HG03103 (cell line): ENCODE data around the gene NPR2.

Experiments
- ATAC-seq: cut with Tn5 transposase; IDR thresholded peaks from one replicate; pipeline ENCODE4 v1.9.1; 2021; ENCODE audit warnings: low read depth; ENCODE audit not compliant: unreplicated experiment

Gene NPR2

DNA sequence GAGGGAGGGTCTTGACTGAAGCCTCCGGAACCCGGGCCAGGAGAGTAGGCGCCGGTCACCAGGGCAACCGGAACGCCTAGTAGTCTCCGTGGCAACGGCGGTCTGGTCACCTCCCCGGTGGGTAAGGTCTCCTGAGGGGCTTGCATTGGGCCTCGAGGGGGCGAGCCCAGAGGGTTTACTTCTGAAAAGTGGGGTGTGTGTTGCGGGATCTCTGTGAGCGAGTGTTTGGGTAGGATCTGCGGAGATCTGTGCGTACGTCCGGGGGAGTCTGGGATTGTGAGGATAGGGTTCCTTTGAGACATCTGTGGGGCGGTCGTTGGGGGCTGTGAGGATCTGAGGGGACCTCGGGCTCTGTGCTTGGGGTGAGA is 37.3 kb downstream of the NPR2 start, which contains the start of gene FAM221B:
TSS of gene FAM221B (minus strand) at position 17 of the 368 bp plus-strand sequence. CDS start 2,571 bp downstream, outside the sequence.
- no peak for ATAC-seq

DNA sequence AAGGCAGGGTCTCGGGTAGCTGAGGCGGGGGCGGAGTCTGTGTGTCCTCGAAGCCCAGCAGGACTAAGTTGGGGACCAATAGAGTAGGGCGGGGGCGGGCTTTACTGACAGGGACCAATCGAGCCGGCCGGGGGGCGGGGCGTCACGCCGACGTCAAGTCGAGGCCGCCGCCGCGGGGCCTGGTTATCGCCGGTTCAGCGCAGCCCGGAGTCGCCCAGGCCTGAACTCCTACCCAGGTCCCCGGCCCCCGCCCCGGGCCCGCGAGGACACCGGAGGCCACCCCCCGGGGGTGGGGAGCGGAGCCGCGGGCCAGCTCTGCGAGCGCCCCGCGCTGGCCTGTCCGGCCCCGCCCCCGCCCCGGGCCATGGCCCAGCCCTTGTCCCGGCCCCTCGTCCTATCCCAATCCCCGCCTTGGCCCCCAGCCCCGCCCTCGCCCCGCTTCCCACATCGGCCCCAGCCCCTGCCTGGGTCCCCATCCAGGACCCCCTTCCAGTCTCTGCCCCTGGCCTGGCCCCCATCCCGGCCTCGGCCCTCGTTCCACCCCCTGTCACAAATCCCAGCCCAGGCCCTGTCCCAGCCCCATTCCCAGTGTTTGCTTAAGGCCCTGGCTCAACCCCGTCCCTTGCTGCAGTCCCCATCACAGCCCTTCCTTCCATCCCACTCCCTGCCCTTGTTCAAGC is 37.8 kb downstream of the NPR2 start, which contains the start of gene TMEM8B:
TSS of gene TMEM8B (plus strand) at position 145 of the 680 bp plus-strand sequence. CDS start at position 365, 220 bp downstream.
- peak; percentile 71 for ATAC-seq

DNA sequence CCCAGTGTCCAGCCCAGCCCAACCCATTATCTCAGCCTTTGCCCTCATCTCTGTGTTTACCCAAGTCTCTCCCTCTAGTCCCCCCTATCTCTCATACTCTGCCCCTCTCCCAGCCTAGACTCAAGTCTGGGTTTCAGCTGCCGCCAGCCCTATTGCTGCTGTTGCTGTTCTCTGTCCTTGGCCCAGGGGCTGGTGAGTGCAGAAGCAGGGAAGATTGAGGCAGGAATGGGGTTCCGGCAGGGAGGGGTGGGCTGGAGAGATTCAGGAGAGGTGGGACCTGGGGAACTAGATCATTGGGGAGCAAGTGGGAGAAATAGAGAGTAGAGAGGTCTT is 38.3 kb downstream of the NPR2 start:
- ATAC-seq = no peak

DNA sequence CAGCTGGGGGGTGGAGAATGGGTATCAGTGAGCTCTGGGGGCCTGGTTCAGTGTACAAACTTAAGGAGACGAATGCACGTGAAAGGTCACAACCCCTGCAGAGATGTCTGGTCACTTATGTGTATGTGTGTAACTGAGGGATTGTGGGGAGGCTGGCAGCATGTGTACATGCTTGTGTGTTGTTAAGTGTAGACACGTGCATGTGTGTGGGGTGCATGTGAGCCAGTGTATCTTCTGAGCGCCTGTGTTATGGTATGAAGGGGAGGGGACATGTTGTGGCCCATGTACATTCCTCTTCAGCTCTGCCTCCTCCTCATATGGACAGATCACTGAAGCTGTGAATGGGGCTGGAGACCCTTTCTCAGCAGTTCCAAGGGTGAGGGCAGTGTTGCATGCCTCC is 39.6 kb downstream of the NPR2 start:
- no peak for ATAC-seq

DNA sequence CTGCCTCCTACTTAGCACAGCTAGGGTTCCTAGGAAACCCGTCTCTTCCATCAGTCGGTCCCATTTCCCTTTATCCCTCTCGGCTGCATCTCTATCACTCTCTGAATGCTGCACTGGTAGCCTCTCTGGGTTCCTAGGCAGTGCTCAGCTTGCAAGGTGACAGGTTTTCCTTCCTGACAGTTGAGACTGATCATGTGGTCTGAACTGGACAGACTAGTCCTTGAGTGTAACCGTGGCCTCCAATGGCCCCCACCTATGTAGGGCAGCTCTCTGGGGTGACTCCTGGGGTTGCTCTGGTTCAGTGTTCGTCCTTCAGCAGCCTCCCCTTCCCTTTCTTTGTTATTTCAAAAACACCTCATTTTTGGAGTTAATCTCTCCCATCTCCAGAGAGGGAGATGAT is 41.4 kb downstream of the NPR2 start:
- no peak for ATAC-seq

DNA sequence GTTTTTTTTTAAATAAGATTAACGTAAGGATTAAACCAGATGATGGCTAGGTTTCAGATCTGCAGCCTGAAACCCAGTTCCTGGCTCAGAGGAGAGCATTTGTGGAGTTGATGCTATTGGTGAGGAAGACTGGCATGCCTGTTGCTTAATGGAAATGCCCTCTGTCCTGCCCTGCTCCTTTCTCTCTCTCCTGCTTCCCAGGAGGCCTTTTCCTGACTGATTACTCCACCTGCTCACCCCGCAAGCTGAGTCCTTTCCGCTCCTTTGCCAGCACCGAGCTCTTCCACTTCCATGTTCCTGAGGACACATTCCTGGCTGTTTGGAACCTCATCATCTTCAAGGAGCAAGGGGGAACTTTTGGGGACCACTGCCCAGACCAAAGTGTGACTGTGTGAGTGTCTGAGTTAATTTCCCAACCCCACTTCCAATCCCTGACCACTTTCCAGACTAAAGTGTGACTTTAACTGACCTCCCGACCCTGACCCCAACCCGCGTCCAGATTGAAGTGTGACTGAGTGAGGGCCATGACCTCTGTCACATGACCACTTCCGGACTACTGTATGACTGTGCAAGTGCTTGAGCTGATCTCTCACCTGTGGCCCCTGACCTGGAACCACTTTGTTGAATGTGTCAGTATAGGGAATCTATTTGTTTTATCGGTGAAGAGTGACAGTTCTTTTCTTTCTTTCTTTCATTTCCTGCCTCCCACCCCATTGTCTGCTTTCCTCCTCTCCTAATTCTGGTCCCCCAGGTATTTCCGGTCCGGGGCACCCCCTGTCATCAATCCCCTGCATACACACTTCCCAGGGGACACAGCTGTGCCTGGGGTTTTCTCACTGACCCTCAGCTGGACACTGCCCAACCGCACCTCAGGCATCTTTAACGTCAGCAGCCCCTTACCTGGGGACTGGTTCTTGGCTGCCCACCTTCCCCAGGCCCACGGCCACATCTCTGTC is 43.1 kb downstream of the NPR2 start:
- no peak for ATAC-seq

DNA sequence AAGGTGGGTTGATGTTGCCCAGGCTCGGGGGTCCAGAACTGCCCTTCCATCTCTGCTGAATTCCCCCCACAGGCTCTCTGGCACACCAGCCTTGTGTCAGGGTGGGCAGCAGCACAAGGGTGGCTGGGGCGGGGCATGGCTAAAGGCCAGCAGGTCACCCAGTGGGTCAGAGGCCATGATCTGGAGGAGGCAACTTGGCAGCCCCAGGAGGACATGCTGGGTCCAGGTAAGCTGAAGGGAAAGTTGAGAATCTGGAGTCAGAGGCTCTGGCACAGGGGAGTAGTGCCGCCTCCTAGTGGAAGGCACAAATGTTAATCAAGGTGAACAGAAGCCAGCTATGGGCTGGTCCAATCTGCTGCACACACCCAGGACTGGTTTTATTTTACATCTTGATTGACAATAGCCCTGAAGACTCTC is 43.8 kb downstream of the NPR2 start:
- ATAC-seq = no peak

DNA sequence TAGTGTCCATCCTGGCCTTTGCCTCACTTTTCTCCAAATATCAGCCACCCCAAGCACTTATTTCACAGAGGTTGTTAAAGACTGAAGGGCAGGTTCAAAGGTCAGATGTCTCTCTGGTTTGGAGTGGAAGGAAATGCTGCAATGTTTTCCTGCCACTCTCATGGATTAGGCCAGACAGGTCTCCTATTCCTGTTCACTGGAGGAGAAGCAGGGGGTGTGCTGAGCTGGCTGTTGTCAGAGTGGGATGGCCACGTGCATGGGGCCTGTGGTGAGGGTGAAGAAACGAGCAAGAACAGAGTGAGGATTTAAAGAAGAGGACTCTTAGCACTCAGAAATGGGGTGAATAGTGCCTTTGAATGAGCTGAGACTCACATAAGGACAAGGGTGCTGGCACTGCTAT is 44.4 kb downstream of the NPR2 start:
- no peak for ATAC-seq

DNA sequence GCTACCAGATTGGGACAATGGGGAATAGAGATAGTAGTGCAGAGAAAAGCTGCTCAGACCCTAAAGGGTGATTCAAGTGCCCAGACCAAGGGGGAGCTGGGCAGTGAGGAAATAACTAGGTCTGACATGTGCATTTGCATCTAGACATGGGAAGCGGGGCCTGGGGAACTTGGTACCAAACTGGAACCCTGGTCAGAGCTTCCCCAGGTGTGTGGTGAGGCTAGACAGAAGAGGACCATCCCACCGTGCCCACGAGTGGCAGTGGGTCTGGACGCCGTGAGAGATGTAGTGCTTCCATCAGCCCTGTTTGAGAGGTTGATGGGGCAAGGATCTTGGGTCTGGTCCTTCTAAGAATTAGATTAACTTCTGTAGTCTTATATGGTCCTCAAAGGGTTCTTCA is 45.2 kb downstream of the NPR2 start:
- ATAC-seq = no peak

DNA sequence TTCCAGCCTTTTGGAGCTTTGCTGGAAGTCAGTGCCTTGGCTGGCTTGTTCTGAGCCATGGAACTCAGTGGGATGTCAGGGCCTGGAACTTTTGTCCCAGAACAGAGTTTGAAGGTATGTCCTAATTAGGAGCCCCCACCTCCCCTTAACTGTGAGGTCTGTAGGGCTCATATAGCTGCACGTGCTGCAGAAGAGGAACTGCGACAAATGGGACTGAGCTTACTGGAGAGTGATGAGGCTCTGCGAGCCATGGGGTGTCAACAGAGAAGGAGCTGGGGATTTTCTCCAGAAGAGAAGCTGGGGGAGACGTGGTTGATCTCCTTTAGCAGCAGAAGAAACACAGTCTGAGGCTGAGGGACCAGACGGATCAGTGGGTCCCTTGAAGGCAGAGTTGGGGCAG is 48.5 kb downstream of the NPR2 start:
- ATAC-seq = no peak

DNA sequence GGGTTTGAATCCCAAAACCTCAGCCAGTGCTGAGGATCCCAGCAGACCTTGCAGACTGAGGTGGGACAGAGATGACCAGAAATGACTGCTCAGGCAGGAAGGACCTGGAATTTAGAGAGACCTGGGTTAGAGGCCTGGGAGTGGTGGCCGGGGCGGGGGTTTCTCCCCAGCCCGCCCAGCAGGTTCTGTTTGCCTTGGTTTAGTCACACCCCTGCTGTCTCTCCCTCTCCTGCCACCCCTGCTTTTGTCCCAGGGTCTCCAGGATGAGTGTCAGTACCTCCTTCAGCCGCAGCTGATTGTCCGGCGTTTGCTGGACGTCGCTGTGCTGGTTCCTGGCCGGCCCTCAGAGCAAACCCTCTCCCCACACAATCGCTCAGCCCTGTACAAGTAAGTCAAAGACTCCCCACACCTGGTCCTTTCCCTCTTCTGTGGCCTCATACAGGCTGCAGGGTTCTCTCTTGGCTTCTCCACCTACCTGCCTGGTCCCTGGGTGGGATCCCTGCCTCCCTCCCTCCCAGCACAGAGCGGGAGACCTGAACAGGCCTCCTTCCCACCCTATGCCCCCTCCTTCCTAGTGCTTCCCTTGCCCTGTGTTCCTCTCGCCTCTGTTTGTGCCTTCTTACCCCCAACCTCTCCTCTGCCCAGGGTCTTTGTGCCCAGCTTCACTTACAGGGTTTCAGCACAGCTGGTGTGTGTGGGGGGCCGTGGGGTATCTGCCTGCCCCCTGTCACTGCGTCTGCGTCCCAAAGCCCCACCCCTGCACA is 49.7 kb downstream of the NPR2 start:
- no peak for ATAC-seq

DNA sequence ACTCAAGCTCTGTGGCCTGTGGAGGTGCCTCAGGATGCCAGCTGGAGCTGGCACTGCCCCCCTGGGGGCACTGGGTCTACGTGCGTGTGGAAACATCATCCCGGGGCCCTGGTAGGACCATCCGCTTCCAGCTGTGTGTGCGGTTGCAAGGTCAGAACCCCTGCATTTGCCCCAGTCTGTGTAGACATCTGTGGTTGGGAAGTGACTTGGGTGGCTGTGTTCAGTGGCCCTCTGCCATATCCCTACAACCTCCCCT is 50.2 kb downstream of the NPR2 start:
- no peak for ATAC-seq

DNA sequence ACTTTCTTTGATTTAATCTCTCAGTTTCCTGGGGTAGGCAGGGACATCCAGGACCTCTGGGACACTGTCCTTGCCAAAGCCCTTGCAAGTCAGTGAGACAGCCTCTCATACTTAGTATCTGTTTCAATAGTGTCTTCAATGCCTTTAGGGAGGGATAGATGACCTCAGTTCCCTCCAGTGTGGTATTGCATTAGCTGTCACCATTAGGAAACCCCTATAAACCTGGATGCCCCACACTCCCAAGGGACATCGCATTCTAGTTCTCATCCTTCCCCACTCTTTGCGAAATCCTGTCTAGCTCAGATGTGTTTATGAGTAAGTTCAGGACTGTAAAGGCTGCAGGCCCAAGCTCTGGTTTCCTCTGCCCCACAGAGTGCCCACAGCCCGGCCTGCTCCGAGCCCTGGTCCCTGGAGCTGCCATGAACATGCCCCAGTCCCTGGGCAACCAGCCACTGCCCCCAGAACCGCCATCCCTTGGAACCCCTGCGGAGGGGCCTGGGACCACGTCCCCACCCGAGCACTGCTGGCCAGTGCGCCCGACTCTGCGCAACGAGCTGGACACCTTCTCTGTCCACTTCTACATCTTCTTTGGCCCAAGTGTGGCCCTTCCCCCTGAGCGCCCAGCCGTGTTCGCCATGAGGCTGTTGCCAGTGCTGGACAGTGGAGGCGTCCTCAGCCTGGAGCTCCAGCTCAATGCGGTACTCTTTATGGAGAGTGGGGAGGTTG is 50.8 kb downstream of the NPR2 start:
- ATAC-seq = no peak

DNA sequence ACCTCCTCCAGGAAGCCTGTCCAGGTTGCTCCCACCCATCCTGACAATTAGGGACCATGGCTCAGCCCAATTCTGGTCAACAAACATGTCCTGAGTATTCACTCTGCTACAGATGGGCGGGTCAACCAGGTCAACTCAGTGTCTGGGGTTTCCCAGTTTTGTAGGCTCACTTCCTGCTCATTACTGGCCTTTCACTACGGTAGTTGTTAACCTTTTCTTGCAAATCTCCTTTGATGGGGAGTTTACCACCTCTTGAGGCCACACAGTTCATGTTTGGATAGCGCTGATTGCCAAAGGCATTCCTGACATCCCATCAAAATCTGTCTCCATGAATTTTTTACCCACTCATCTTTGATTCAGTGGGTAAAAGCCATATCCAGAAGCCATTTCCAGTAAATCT is 51.4 kb downstream of the NPR2 start:
- no peak for ATAC-seq

DNA sequence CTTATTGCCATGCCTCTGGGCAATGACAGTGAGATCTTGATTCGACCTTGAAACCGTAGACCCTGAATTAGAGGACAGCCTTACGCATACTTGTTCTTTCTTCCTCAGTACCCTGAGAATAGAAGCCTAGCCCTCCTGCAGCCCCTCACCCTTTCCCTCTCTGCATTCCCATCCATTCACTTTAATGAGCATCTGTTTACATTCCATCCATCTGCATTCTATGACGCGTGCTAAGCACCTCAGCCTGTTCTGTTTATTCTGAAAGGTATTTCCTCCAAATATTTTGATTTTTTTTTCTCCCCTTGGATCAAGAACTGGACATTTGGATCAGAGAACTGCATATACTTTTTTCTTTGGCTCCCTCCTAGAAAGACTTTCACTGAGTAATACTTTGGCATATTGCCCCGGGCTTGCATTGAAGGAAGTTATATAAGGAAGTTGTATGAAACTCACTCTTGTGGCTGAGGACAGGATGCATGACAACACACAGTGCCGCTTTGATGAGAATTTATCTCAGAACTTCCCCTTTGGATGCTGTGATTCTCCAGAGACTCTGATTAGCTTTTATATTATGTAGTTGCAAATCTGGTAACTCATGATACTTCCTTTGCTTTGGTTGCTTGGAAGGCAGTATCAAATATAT is 53.4 kb downstream of the NPR2 start:
- no peak for ATAC-seq

DNA sequence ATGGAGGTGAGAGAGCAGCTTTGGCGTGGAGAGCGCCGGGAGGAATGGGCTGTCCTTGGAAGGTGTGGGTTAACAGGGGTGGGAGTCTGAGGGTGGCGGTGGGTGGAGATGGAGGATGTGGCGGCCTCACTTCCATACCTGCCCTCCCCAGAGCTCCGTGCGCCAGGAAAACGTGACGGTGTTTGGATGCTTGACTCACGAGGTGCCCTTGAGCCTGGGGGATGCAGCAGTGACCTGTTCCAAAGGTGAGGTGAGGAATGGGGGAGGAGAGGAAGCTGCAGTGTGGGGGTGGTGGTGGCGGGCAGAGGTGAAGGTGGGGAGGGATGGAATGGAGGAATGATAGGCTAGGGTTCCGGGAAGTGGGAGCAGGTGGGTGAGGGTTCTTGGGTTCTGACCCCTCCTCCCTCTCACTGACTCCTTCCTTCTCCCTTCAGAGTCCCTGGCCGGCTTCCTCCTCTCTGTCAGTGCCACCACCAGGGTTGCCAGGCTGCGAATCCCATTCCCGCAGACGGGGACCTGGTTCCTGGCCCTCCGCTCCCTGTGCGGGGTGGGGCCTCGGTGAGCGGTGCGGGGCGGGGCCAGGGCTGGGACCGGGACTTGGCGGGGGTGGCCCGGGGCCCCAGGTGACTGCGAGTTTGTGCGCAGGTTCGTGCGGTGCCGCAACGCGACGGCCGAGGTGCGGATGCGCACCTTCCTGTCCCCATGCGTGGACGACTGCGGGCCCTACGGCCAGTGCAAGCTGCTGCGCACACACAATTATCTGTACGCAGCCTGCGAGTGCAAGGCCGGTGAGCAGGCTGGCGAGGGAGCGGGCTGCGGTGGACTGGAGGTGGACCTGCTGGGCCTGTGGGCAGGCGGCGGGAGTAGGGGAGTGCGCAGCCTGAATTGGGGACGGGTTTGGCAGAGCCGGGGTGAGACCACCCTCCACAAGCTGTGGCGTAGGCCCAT is 54.7 kb downstream of the NPR2 start:
- ATAC-seq = no peak

DNA sequence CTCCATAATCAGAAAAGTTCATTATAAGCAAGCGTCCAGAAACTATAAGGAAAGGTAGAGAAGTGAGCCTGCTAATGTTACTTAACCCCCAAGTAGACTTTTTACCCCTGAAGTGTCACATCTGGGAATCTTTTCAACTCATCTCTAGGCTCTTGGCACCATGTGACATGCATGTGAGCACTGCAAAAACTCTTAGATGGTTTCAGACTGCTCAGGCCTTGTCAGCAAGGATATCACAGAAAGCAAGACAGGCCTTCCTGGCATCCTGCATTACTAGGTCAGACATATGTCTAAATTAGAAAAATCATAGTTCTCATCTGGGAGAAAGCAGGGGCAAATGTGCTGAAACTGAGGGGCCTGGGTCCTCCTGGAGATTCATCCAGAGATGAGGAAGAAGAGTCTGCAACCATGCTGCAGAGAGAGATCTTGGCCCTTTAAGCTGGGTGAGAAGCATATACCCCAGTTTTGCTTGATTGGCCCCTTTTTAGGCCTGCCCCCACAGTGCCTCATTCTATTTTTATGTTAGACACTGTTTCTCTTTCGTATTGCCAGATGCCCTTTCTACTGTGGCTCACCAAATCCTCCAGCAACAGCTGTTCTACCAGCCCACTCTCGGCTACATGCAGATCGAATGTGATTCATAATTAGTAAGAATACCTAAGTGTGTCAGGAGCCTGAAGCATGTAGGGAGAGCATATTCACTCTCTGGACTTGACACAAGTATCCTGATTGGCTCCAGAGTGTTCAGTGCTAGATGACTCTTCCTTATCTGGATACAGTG is 56.6 kb downstream of the NPR2 start:
- peak; percentile 77 for ATAC-seq

DNA sequence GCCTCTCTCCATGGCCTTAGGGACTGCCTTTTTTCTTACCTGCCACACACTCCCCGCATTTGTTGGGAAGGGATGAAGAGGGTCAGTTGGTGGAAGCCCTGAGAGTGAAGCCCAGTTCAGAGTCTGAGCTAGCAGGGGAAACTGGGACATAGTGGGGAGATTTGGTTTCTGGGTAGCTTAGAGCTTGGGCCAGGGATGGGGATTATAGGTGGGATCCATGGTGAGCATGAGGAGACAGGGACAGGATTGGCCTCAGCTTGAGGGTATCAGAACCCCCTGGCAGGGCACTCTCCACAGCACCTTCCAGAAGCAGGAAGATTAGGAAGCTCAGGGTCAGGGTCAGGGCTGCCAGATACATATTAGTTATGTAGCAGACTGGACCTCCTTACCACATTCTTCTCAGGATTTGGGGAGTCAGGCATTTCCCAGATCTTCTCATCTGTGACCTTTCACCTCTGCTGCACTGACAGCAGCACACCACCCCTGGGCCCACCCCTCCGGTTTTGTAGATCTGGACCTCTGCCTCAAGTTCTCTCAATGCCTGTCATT is 61.0 kb downstream of the NPR2 start:
- no peak for ATAC-seq
